Large intestine (tissue), 3 donors: Measurements from ENCODE around the gene CKMT2. TPM values are rescaled to one million over a fixed set of nuclear protein-coding genes. Genes with fewer than 3 reads are reported as not detected.

Experiments
- DNase-seq, 2 donors: peaks; one replicate each; pipeline versions ENCODE4 v3.0.0 to v3.0.0-alpha.2; 2013
- H3K27ac ChIP-seq: one replicate; pipeline ENCODE4 v1.5.1; 2013; ENCODE audit warnings: low read length
- H3K27me3 ChIP-seq: 2 replicates; pipeline ENCODE4 v1.6.1; 2013; ENCODE audit warnings: low read length; ENCODE audit not compliant: control insufficient read depth, insufficient read depth
- H3K36me3 ChIP-seq: 2 replicates; pipeline ENCODE4 v1.6.1; 2013; ENCODE audit warnings: low read length; ENCODE audit not compliant: control insufficient read depth, insufficient read depth
- H3K4me1 ChIP-seq: one replicate; pipeline ENCODE4 v1.6.1; 2013; ENCODE audit warnings: low read length; ENCODE audit not compliant: control insufficient read depth, insufficient read depth
- H3K4me3 ChIP-seq: one replicate; pipeline ENCODE4 v1.5.1; 2013; ENCODE audit warnings: low read length
- H3K9me3 ChIP-seq: one replicate; pipeline ENCODE4 v1.6.1; 2013; ENCODE audit warnings: mild to moderate bottlenecking, low read depth, low read length, moderate library complexity; ENCODE audit not compliant: control insufficient read depth
- WGBS: methylation state at CpG from one replicate; pipeline ENCODE4 v1.1.5; 2013; ENCODE audit warnings: low lambda C conversion rate; ENCODE audit not compliant: insufficient coverage; 5-methylcytosine and 5-hydroxymethylcytosine counted together
- polyA plus RNA-seq: library from polyadenylated mRNA; unstranded; fragments of 120-200 nt; gene quantifications from one replicate; pipeline ENCODE4 v1.2.1, GENCODE V29; 2013

Gene CKMT2
- polyA plus RNA-seq, 1 donor: 2.7 TPM

GRCh38 chr5:81234801-81235200 lies 1.7 kb downstream of the CKMT2 start:
- Histone ChIP-seq H3K36me3 (no peaks in the 10 kb centered on the region), H3K4me1 (peaks cover 5% of the 10 kb centered on the region), H3K27me3 (no peaks in the 10 kb centered on the region), H3K27ac (no peak overlapping the region), H3K9me3 (no peaks in the 10 kb centered on the region), H3K4me3 (no peak overlapping the region)
- no CpG with 5 or more reads among the region's 3 CpGs for WGBS
- no peak for DNase-seq

GRCh38 chr5:81235287-81236072 lies 2.4 kb downstream of the CKMT2 start:
- no peaks in the 10 kb centered on the region for H3K27me3 ChIP-seq
- H3K4me3 ChIP-seq: no peak overlapping the region
- no peak for DNase-seq
- WGBS: 80% methylated on average over 2 of the region's 10 CpGs
- no peaks in the 10 kb centered on the region for H3K9me3 ChIP-seq
- H3K4me1 ChIP-seq: peaks cover 5% of the 10 kb centered on the region
- no peak overlapping the region for H3K27ac ChIP-seq
- H3K36me3 ChIP-seq: no peaks in the 10 kb centered on the region

- Histone ChIP-seq H3K36me3 (no peaks in the 10 kb centered on the region), H3K4me1 (no peaks in the 10 kb centered on the region)
- 91% methylated on average over 1 of the region's 4 CpGs for WGBS
Observed at GRCh38 chr5:81238460-81238859, 5.3 kb downstream of the CKMT2 start.

GRCh38 chr5:81239613-81240012 lies 6.5 kb downstream of the CKMT2 start:
- Histone ChIP-seq H3K27ac (no peak overlapping the region), H3K36me3 (peaks cover 3% of the 10 kb centered on the region), H3K9me3 (no peaks in the 10 kb centered on the region), H3K4me1 (no peaks in the 10 kb centered on the region), H3K4me3 (no peak overlapping the region), H3K27me3 (no peaks in the 10 kb centered on the region)
- WGBS: no CpG with 5 or more reads among the region's 5 CpGs
- DNase-seq: no peak

More at GRCh38 chr5:81238460-81238859, 5.3 kb downstream of the CKMT2 start:
- Histone ChIP-seq H3K4me3 (no peak overlapping the region), H3K27me3 (no peaks in the 10 kb centered on the region), H3K9me3 (no peaks in the 10 kb centered on the region), H3K27ac (no peak overlapping the region)
- DNase-seq: no peak

GRCh38 chr5:81241001-81241400 lies 7.9 kb downstream of the CKMT2 start:
- DNase-seq: no peak
- peaks cover 5% of the 10 kb centered on the region for H3K4me1 ChIP-seq
- H3K27ac ChIP-seq: no peak overlapping the region
- H3K4me3 ChIP-seq: no peak overlapping the region
- H3K9me3 ChIP-seq: no peaks in the 10 kb centered on the region
- WGBS: no CpG with 5 or more reads among the region's 5 CpGs
- H3K27me3 ChIP-seq: no peaks in the 10 kb centered on the region
- peaks cover 3% of the 10 kb centered on the region for H3K36me3 ChIP-seq

GRCh38 chr5:81241961-81242648 lies 9.0 kb downstream of the CKMT2 start:
- Histone ChIP-seq H3K9me3 (no peaks in the 10 kb centered on the region), H3K4me3 (no peak overlapping the region), H3K27ac (no peak overlapping the region), H3K27me3 (no peaks in the 10 kb centered on the region), H3K36me3 (peaks cover 3% of the 10 kb centered on the region), H3K4me1 (peaks cover 5% of the 10 kb centered on the region)
- no CpG with 5 or more reads among the region's 8 CpGs for WGBS
- DNase-seq: no peak

GRCh38 chr5:81242906-81243436 lies 9.8 kb downstream of the CKMT2 start:
- Histone ChIP-seq H3K27ac (no peak overlapping the region), H3K27me3 (no peaks in the 10 kb centered on the region), H3K4me1 (peaks cover 5% of the 10 kb centered on the region), H3K36me3 (peaks cover 3% of the 10 kb centered on the region), H3K4me3 (no peak overlapping the region), H3K9me3 (no peaks in the 10 kb centered on the region)
- 50% methylated on average over 2 of the region's 4 CpGs for WGBS
- no peak for DNase-seq

- no peak for DNase-seq
- peaks cover 5% of the 10 kb centered on the region for H3K4me1 ChIP-seq
- no peak overlapping the region for H3K4me3 ChIP-seq
- H3K27ac ChIP-seq: no peak overlapping the region
- no peaks in the 10 kb centered on the region for H3K27me3 ChIP-seq
- no peaks in the 10 kb centered on the region for H3K9me3 ChIP-seq
- WGBS: 100% methylated on average over 2 of the region's 4 CpGs
- H3K36me3 ChIP-seq: peaks cover 3% of the 10 kb centered on the region
Observed at GRCh38 chr5:81244451-81244850, 11.3 kb downstream of the CKMT2 start.

- Histone ChIP-seq H3K9me3 (no peaks in the 10 kb centered on the region), H3K4me3 (no peak overlapping the region), H3K4me1 (peaks cover 5% of the 10 kb centered on the region), H3K27ac (no peak overlapping the region), H3K36me3 (peaks cover 3% of the 10 kb centered on the region), H3K27me3 (no peaks in the 10 kb centered on the region)
- no CpG with 5 or more reads among the region's 5 CpGs for WGBS
- no peak for DNase-seq
Observed at GRCh38 chr5:81245871-81246235, 12.7 kb downstream of the CKMT2 start.

- Histone ChIP-seq H3K4me3 (no peak overlapping the region), H3K27ac (no peak overlapping the region), H3K4me1 (peaks cover 5% of the 10 kb centered on the region), H3K9me3 (no peaks in the 10 kb centered on the region), H3K27me3 (no peaks in the 10 kb centered on the region), H3K36me3 (peaks cover 3% of the 10 kb centered on the region)
- DNase-seq: no peak
- WGBS: no CpG with 5 or more reads among the region's 6 CpGs
Observed at GRCh38 chr5:81246697-81247096, 13.6 kb downstream of the CKMT2 start.
